GM20000 (cell line): ENCODE data around the gene HSPA12A.

Source experiments
- DNase-seq: peaks from one replicate; pipeline ENCODE4 v3.0.0; 2012; ENCODE audit warnings: low spot score
- CTCF ChIP-seq: IDR thresholded peaks from 2 replicates; pipeline ENCODE4 v1.5.1; 2012; ENCODE audit warnings: mild to moderate bottlenecking, control low read depth; ENCODE audit errors: extremely low read depth, missing control alignments

HSPA12A gene

GRCh38 chr10:116763440-116763839 is 21.1 kb upstream of the HSPA12A start:
- no peak for TF ChIP-seq CTCF

GRCh38 chr10:116761883-116762282 is 19.5 kb upstream of the HSPA12A start:
- no peak for DNase-seq
- no peak for TF ChIP-seq CTCF

More at GRCh38 chr10:116763440-116763839, 21.1 kb upstream of the HSPA12A start:
- no peak for DNase-seq

- no peak for TF ChIP-seq CTCF
- DNase-seq = no peak
Measured at GRCh38 chr10:116760919-116761318, 18.6 kb upstream of the HSPA12A start.

GRCh38 chr10:116757246-116757645 is 14.9 kb upstream of the HSPA12A start:
- no peak for DNase-seq
- TF ChIP-seq CTCF = no peak

GRCh38 chr10:116756277-116756676 is 13.9 kb upstream of the HSPA12A start:
- DNase-seq = no peak
- TF ChIP-seq CTCF = no peak

GRCh38 chr10:116753759-116754158 is 11.4 kb upstream of the HSPA12A start:
- no peak for DNase-seq
- TF ChIP-seq CTCF = no peak

- no peak for TF ChIP-seq CTCF
- DNase-seq = no peak
Measured at GRCh38 chr10:116752969-116753665, 10.8 kb upstream of the HSPA12A start.
